DND-41 (cell line): ENCODE data around the gene RSPH9.

Source experiments
- CTCF ChIP-seq: IDR thresholded peaks from 2 replicates; pipeline ENCODE4 v1.5.1; 2012; ENCODE audit warnings: borderline replicate concordance, low read length, moderate library complexity, mild to moderate bottlenecking; ENCODE audit not compliant: poor library complexity, severe bottlenecking; ENCODE audit errors: extremely low read depth
- EZH2 ChIP-seq: IDR thresholded peaks from 3 replicates; pipeline ENCODE4 v1.6.1; 2012; ENCODE audit warnings: borderline replicate concordance, low read depth, mild to moderate bottlenecking, moderate library complexity, low read length, inconsistent platforms; ENCODE audit not compliant: severe bottlenecking

GRCh38 chr6:43658161-43658560 lies 13.3 kb downstream of the RSPH9 start:
- no peak for TF ChIP-seq CTCF
- TF ChIP-seq EZH2: no peak
